SK-N-MC (cell line): ENCODE measurements around the gene RGS3.

Source experiments
- EZH2 ChIP-seq: fragments of 200-600 bp; sonication (generic); IDR thresholded peaks from one replicate; pipeline ENCODE4 v1.6.1; 2017; ENCODE audit warnings: antibody characterized with exemption
- POLR2AphosphoS5 ChIP-seq: IDR thresholded peaks from 2 replicates; pipeline ENCODE4 v1.6.1; 2012; ENCODE audit warnings: mild to moderate bottlenecking, low read depth, low read length, borderline replicate concordance

DNA sequence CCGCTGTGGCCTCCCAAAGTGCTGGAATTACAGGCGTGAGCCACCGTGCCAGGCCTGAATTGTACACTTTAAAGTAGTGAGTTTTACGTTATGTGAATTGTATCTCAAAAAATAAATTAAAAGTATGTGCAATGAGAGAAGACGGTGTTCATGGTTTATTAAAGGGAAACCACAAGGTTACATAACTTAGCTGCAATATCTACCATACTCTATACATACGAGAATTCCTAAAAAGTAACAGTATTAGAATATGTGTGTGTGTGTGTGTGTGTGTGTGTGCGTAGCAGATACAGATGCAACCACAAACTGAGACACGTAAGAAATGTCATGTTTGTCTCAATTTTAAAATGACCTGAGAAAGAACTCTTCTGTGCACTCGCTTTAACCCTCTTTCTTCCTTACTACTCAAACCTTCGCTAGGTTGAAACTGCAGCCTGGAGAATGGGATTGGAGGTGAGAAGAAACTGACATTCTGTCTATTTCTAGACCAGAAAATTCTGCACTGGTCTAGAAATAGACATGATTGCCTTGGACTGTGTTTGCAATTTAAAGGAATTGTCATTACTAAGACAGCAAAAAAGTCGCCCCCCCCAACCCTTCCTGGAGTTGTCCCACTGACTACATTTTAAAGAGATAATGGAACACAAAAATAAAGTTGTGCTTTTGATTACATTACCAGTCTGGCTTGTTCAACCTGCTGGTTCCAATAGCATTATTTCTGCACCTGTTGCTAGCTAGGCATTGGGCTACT lies 167.0 kb downstream of the RGS3 start:
- no peak for TF ChIP-seq POLR2AphosphoS5
- TF ChIP-seq EZH2 = no peak
